Fibroblast of pulmonary artery (primary cell): ENCODE measurements around the gene OR4D2.
"Not testable (repeated sequence)": the region's sequence is repeated elsewhere in the genome, so short reads cannot be mapped to it uniquely, and the experiment has no call there.

Source experiments
- DNase-seq: peaks from one replicate; pipeline ENCODE4 v3.0.0-alpha.2; 2010; ENCODE audit warnings: low read depth
- H3K4me3 ChIP-seq: replicated peaks from 2 replicates; pipeline ENCODE4 v1.5.1; 2011; ENCODE audit warnings: low read depth, mild to moderate bottlenecking, control low read depth, low read length, moderate library complexity
- TF ChIP-seq, protein P1 (sequence below): IDR thresholded peaks from 2 replicates; pipeline ENCODE4 v1.5.1; 2011; ENCODE audit warnings: mild to moderate bottlenecking, control low read depth, low read length, inconsistent platforms; ENCODE audit errors: missing control alignments

Gene OR4D2

DNA sequence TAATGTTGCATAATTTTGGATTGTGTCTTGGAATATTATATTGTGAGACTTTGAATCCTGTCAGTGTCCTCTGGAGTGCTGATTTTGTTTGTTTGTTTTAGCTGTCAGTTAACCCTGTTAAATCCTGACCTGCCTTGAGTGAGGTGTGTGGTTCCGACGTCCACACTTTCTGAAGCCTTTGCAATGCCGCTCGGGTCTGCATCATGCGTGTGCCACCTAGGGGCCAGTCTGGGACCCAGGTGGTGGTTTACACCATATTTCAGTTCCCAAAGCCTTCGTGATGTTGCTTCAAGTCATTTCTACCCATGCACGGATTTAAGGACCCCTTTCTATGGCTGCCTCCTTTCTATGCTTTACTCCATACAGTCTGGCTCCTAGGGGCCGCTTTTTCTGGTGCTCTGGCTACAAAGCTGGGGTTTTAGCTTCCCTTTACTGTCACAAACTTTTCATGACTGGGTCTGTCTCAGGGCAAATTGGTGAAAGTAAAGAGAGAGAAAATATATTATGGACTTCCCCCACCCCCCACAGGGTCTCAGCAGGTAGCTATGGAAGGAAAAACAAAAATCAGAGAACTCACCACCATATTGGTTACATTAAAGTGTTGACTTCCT lies 30.0 kb upstream of the OR4D2 start:
- TF ChIP-seq, protein P1, sequence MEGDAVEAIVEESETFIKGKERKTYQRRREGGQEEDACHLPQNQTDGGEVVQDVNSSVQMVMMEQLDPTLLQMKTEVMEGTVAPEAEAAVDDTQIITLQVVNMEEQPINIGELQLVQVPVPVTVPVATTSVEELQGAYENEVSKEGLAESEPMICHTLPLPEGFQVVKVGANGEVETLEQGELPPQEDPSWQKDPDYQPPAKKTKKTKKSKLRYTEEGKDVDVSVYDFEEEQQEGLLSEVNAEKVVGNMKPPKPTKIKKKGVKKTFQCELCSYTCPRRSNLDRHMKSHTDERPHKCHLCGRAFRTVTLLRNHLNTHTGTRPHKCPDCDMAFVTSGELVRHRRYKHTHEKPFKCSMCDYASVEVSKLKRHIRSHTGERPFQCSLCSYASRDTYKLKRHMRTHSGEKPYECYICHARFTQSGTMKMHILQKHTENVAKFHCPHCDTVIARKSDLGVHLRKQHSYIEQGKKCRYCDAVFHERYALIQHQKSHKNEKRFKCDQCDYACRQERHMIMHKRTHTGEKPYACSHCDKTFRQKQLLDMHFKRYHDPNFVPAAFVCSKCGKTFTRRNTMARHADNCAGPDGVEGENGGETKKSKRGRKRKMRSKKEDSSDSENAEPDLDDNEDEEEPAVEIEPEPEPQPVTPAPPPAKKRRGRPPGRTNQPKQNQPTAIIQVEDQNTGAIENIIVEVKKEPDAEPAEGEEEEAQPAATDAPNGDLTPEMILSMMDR: peak; percentile 46
- DNase-seq: no peak
- no peak overlapping the region for H3K4me3 ChIP-seq

DNA sequence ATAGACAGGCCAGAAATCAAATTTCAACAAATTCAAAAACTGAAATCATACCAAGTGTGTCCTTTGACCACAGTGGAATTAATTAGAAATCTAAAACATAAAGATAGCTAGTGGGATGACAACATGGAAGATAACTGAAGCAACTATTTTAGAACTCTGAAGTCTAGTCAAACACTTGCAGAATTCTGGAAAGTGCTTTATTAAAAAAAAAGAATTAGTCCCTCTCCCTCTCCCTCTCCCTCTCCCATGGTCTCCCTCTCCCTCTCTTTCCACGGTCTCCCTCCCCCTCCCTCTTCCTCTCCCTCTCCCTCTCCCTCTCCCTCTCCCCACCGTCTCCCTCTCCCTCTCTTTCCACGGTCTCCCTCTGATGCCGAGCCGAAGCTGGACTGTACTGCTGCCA lies 25.3 kb upstream of the OR4D2 start:
- TF ChIP-seq, protein P1: no peak
- H3K4me3 ChIP-seq: no peak overlapping the region
- DNase-seq: no peak

DNA sequence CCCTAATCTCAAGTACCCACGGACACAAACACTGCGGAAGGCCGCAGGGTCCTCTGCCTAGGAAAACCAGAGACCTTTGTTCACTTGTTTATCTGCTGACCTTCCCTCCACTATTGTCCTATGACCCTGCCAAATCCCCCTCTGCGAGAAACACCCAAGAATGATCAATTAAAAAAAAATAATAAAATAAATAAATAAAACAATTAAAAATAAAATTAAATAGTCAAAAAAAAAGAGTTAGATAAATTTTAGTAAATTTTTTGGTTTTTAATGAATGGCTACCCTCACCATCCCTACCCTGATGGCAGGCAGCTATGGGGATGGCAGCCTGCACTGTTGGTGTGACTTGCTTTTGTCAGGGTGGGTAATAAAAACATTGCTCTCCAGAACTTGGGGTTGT lies 23.4 kb upstream of the OR4D2 start:
- not testable (repeated sequence) for H3K4me3 ChIP-seq, DNase-seq

DNA sequence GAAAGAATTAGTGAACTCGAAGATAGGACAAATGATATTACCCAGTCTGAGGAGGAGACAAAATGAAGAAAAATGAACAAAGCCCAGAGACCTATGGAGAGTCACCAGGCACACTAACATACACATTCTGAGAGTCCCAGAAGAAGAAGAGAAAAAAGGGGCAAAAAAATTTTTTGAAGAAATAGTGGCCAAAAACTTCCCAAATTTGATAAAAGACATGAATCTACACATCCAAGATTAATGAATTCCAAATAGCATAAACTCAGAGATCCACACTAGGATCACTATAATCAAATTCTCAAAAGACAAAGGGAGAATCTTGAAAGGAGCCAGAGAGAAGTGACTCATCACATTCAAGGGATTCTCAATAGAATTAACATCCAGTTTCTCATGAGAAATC lies 22.0 kb upstream of the OR4D2 start:
- TF ChIP-seq, protein P1: no peak
- no peak for DNase-seq
- H3K4me3 ChIP-seq: no peak overlapping the region

DNA sequence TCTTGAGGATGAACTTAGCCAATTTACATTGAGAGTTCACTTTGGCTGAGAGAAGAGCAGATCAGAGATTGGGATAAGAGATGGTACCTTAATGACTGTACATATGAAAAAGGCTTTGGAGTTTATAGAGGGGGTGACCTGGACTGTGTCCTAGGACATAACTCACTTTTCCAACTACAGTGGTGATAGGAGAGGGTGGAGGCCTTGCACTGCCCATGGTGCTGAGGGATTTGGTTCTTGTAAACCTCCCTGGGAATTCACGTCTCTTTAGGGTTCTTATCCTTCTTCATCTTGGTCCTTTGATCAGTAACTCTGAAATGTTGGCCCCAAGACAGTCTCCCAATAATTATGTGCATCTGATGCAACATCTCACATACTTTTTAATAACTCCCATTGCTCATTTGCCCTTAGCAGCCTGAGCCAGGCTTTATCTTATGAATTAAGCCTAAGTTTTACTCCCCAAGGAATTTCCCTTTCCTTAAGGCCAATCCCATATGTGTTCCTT lies 18.8 kb upstream of the OR4D2 start, which contains the start of gene OR4D1:
OR4D1 (plus strand) TSS at position 455 of the 505 bp plus-strand sequence. CDS start 6,770 bp downstream, outside the sequence.
- H3K4me3 ChIP-seq: no peak within 1 kb of the TSS
- no peak for DNase-seq
- TF ChIP-seq, protein P1: no peak

DNA sequence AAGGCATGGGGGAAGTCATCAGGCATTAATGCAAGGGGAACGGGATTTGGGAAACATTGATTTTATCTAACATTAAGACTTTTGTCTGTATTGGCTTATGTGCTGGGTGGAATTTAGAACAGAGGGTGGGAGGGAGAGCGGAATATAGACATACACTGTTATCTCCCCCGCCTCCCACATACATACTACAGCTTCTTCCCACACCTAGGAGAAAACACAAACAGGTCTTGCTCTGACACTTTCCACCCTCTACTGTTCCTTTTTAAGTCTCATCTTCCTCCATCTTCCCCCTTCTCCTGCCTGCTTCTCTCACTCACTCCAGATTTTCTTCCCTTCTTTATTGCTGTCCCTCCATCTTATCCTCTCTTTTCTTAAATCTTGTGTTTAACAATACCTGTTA lies 18.2 kb upstream of the OR4D2 start:
- TF ChIP-seq, protein P1: no peak
- H3K4me3 ChIP-seq: no peak overlapping the region

DNA sequence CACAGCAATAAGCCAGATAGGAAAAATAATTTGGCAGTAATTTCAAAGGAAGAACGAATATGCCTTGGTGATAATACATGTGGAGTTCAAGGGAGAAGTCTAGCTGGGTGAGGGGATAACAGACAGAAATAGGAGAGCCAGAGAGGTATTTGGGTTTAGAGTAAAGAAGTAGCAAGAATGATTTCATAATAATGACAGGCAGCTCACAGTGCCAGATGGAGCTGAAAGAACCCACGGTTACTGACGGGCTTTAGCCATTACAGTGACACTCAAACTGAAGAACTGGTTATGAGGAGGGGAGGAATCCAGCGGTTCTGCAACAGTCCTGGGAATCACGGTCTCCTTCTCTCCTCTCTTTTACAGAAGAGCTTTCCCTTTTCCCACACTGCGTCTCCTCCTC lies 16.4 kb upstream of the OR4D2 start:
- no peak overlapping the region for H3K4me3 ChIP-seq
- TF ChIP-seq, protein P1: no peak

More for the DNA sequence above, 18.2 kb upstream of the OR4D2 start:
- no peak for DNase-seq

More for the DNA sequence above, 16.4 kb upstream of the OR4D2 start:
- no peak for DNase-seq
